DOHH2 (cell line): Measurements from ENCODE around the gene GALNT14.

Experiments used
- CTCF ChIP-seq: fragments of 200-600 bp; sonication (generic); IDR thresholded peaks from one replicate; pipeline ENCODE4 v1.5.1; 2014; ENCODE audit warnings: antibody characterized with exemption, mild to moderate bottlenecking, low read depth, low read length; ENCODE audit not compliant: poor library complexity, severe bottlenecking
- EZH2phosphoT487 ChIP-seq: fragments of 200-600 bp; sonication (generic); IDR thresholded peaks from 2 replicates; pipeline ENCODE4 v1.6.1; 2017; ENCODE audit warnings: borderline replicate concordance, mild to moderate bottlenecking, antibody characterized with exemption, low read length, moderate library complexity, mixed read lengths

- TF ChIP-seq CTCF (no peak), EZH2phosphoT487 (no peak)
Observed at GRCh38 chr2:31054842-31055388, 83.3 kb downstream of the GALNT14 start.
